H1 (cell line): ENCODE measurements around the gene RPA4. TPM values are rescaled to one million over a fixed set of nuclear protein-coding genes. Genes with fewer than 3 reads are reported as not detected.

Experiments used
- ATF3 ChIP-seq: IDR thresholded peaks from 2 replicates; pipeline ENCODE4 v1.6.1; 2011; ENCODE audit warnings: low read depth, mild to moderate bottlenecking, low read length; ENCODE audit not compliant: insufficient read depth
- BACH1 ChIP-seq: IDR thresholded peaks from 2 replicates; pipeline ENCODE4 v1.6.1; 2012; ENCODE audit warnings: low read length, improper control_type of control experiment
- CHD7 ChIP-seq: fragments of 300-600 bp; sonication (generic); IDR thresholded peaks from 2 replicates; pipeline ENCODE4 v1.7.1; 2012; ENCODE audit warnings: low read length, moderate library complexity, mild to moderate bottlenecking, inconsistent platforms; ENCODE audit not compliant: insufficient replicate concordance
- KDM4A ChIP-seq: IDR thresholded peaks from one replicate; pipeline ENCODE4 v1.7.1; 2012; ENCODE audit warnings: low read depth, mild to moderate bottlenecking, moderate library complexity, low read length, inconsistent platforms; ENCODE audit not compliant: severe bottlenecking
- KDM5A ChIP-seq: fragments of 200-600 bp; IDR thresholded peaks from 2 replicates; pipeline ENCODE4 v1.7.1; 2012; ENCODE audit warnings: mild to moderate bottlenecking, low read length, inconsistent platforms, mixed read lengths
- NRF1 ChIP-seq: IDR thresholded peaks from 2 replicates; pipeline ENCODE4 v1.6.1; 2011; ENCODE audit warnings: mild to moderate bottlenecking, low read depth, low read length, improper control_type of control experiment
- POLR2A ChIP-seq, 2 experiments: IDR thresholded peaks; 1 replicate in 1 of 2; 2 replicates in 1 of 2; pipeline ENCODE4 v1.6.1; 2011; ENCODE audit warnings: low read depth in 2 of 2, low read length in 2 of 2, mild to moderate bottlenecking in 2 of 2; ENCODE audit errors: control extremely low read depth in 1 of 2
- polyA plus RNA-seq, 7 experiments: library from polyadenylated mRNA; depleted of rRNA in 3 of 7; stranded (reverse) in 5 of 7; unstranded in 2 of 7; fragments of >200 nt in 5 of 7; fragments of 200-250 nt in 2 of 7; gene quantifications; 1 replicate in 5 of 7; 2 replicates in 1 of 7; 4 replicates in 1 of 7; pipeline versions ENCODE4 v1.2.1 to v1.2.3, GENCODE V29; 2011 to 2013; ENCODE audit warnings: missing spikeins in 2 of 7, mixed read lengths in 2 of 7
- total RNA-seq: library from RNA; stranded (reverse); fragmentation: NEBNext Ultra II Directional; extraction: Animal tissue kit (Norgen Biotek cat#: 25700); gene quantifications from 2 replicates; pipeline ENCODE4 v1.2.1, GENCODE V29; 2021

The RPA4 gene
- total and polyA plus RNA-seq, 2 of the 8 experiments (the other 6 are each of a cell fraction or from before 2014, with no cell fraction given) = 0.17 to 0.24 TPM

GRCh38 chrX:96835660-96836289 lies 47.9 kb upstream of the RPA4 start (continued):
- TF ChIP-seq CHD7 (no peak), ATF3 (no peak), KDM5A (no peak), NRF1 (no peak), BACH1 (no peak), POLR2A (IDR thresholded peaks at IDR 0.05; ENCODE audit: control extremely low read depth in 1 of 2, low read depth in 2 of 2, low read length in 2 of 2) (no peak), KDM4A (no peak)
